ENCODE measurements around the gene ACAA1. TPM values are rescaled to one million over a fixed set of nuclear protein-coding genes. Genes with fewer than 3 reads are reported as not detected.

Gene ACAA1
- total and polyA plus RNA-seq, 2 of the 4 experiments (the other 2 are of a cell fraction): 30.8 to 62.4 TPM

DNA sequence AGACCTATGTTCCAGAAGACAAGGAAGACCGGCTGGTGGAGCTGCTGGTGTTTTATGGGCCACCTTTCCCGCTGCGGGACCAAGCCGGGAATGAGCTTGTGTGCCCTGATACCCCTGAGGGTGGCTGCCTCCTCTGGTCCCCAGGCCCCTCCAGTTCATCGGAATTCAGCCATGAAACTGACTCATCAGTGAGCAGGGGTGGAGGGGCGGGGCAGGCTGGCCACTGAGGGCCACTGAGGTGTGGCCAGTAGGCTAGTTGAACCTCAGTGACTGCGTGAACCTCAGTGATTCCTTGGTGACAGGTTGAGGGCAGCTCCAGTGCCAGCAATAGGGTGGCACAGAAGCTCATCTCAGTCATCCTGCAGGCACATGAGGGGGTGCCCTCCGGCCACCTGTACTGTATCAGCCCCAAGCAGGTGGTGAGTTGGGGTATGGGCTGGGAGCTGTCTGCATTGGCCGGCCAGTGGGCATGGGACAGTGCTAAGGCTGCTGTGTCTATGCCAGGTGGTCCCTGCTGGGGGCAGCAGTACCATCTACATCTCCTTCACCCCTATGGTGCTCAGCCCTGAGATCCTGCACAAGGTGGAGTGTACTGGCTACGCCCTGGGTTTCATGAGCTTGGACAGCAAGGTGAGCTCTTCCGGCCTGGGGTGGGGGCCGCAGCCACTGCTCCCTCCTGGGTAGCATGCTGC lies 20.3 kb downstream of the ACAA1 start:
- H3K27ac ChIP-seq (ENCODE audit: insufficient read depth, low read length): no peak overlapping the region
- no peak overlapping the region for H2BK15ac ChIP-seq (ENCODE audit: low read depth, low read length)
- H3K27me3 ChIP-seq (ENCODE audit: control insufficient read depth, insufficient read depth, low read length): peaks cover 12% of the 10 kb centered on the region
- H4K91ac ChIP-seq (ENCODE audit: insufficient read depth, low read depth, low read length): no peak overlapping the region
- ATAC-seq (ENCODE audit: low read depth) (no peak), DNase-seq (no peak)
- dilution Hi-C loops (cut with HindIII; ENCODE audit: low sequenced_read_pairs, unreplicated experiment): no loop called here
- no peak overlapping the region for H3K14ac ChIP-seq (replicated peaks; ENCODE audit: low read depth, low read length)
- no peak overlapping the region for H2AFZ ChIP-seq (replicated peaks; ENCODE audit: low read length, poor library complexity)
- H3K4me2 ChIP-seq (ENCODE audit: low read depth, low read length): no peak overlapping the region
- H4K20me1 ChIP-seq (ENCODE audit: insufficient read depth, low read length): no peaks in the 10 kb centered on the region
- POLR2A ChIA-PET (ENCODE audit: unreplicated experiment): no interaction called here
- no peak overlapping the region for H3K18ac ChIP-seq (ENCODE audit: low read depth, low read length)
- H4K5ac ChIP-seq (ENCODE audit: low read depth, low read length): no peak overlapping the region
- H3K23ac ChIP-seq (ENCODE audit: low read depth, low read length): no peak overlapping the region
- H3K4ac ChIP-seq (ENCODE audit: low read depth, low read length): no peak overlapping the region
- no peak overlapping the region for H4K8ac ChIP-seq (ENCODE audit: low read depth in 2 of 2, low read length in 2 of 2)
- H2BK20ac ChIP-seq (ENCODE audit: low read depth, low read length): no peak overlapping the region
- 0 out of 2 replicates have a peak, but pooled peaks cover 3% of the 10 kb centered on the region for H3K9me1 ChIP-seq (ENCODE audit: insufficient read depth, low read length)
- no peak overlapping the region for H2AK9ac ChIP-seq (replicated peaks; ENCODE audit: low read depth, low read length, poor library complexity)
- H2AK5ac ChIP-seq (ENCODE audit: low read depth, low read length): no peak overlapping the region
- WGBS, 2 experiments (ENCODE audit: extremely low coverage in 2 of 2, insufficient read length in 1 of 2): 89% methylated on average over 3 of the region's 12 CpGs; no CpG with 5 or more reads in 1 of the 2 experiments
- no peaks in the 10 kb centered on the region for H3K9me3 ChIP-seq (ENCODE audit: control insufficient read depth, insufficient read depth, low read length)
- TF ChIP-seq POLR2A (IDR thresholded peaks at IDR 0.05; ENCODE audit: low read depth, low read length): no peak
- TF ChIP-seq MXI1 (IDR thresholded peaks at IDR 0.05; ENCODE audit: borderline replicate concordance, low read depth, low read length): no peak
- TF ChIP-seq SMC3 (IDR thresholded peaks at IDR 0.05; ENCODE audit: low read depth, low read length): no peak
- TF ChIP-seq BHLHE40 (IDR thresholded peaks at IDR 0.05; ENCODE audit: low read depth, low read length): no peak
- TF ChIP-seq, protein P1, sequence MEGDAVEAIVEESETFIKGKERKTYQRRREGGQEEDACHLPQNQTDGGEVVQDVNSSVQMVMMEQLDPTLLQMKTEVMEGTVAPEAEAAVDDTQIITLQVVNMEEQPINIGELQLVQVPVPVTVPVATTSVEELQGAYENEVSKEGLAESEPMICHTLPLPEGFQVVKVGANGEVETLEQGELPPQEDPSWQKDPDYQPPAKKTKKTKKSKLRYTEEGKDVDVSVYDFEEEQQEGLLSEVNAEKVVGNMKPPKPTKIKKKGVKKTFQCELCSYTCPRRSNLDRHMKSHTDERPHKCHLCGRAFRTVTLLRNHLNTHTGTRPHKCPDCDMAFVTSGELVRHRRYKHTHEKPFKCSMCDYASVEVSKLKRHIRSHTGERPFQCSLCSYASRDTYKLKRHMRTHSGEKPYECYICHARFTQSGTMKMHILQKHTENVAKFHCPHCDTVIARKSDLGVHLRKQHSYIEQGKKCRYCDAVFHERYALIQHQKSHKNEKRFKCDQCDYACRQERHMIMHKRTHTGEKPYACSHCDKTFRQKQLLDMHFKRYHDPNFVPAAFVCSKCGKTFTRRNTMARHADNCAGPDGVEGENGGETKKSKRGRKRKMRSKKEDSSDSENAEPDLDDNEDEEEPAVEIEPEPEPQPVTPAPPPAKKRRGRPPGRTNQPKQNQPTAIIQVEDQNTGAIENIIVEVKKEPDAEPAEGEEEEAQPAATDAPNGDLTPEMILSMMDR (conservative IDR thresholded peaks at IDR 0.05; ENCODE audit: low read depth, low read length): no peak
- TF ChIP-seq, protein P2, sequence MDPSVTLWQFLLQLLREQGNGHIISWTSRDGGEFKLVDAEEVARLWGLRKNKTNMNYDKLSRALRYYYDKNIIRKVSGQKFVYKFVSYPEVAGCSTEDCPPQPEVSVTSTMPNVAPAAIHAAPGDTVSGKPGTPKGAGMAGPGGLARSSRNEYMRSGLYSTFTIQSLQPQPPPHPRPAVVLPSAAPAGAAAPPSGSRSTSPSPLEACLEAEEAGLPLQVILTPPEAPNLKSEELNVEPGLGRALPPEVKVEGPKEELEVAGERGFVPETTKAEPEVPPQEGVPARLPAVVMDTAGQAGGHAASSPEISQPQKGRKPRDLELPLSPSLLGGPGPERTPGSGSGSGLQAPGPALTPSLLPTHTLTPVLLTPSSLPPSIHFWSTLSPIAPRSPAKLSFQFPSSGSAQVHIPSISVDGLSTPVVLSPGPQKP (IDR thresholded peaks at IDR 0.05; ENCODE audit: borderline replicate concordance, low read depth, low read length): no peak
- TF ChIP-seq MAFK (IDR thresholded peaks at IDR 0.05; ENCODE audit: low read depth, low read length): no peak
- no peak for TF ChIP-seq CEBPB (IDR thresholded peaks at IDR 0.05; ENCODE audit: low read depth, low read length)
- TF ChIP-seq RAD21 (IDR thresholded peaks at IDR 0.05; ENCODE audit: low read length): no peak
- no peak for TF ChIP-seq CHD1 (IDR thresholded peaks at IDR 0.05; ENCODE audit: low read depth, low read length)
- no peak for TF ChIP-seq RCOR1 (IDR thresholded peaks at IDR 0.05; ENCODE audit: insufficient replicate concordance, low read length)
- TF ChIP-seq RFX5 (IDR thresholded peaks at IDR 0.05; ENCODE audit: low read depth, low read length): no peak
- TF ChIP-seq MAZ (IDR thresholded peaks at IDR 0.05; ENCODE audit: borderline replicate concordance, low read depth, low read length): no peak
- TF ChIP-seq NFE2L2 (IDR thresholded peaks at IDR 0.05; ENCODE audit: low read depth, low read length): no peak
- H3K56ac ChIP-seq (ENCODE audit: extremely low read depth, insufficient read depth, low read length): no peak overlapping the region
- H3K9ac ChIP-seq (ENCODE audit: low read depth, low read length): no peak overlapping the region
- peaks cover 7% of the 10 kb centered on the region for H3K36me3 ChIP-seq (ENCODE audit: control insufficient read depth, insufficient read depth, low read length)
- CTCF ChIA-PET: interaction anchor here (0.9 to 1.2 kb wide), 3 partner anchors 130 to 227 kb away, joined by 3 to 4 read pairs (median 4); no protein-coding TSS in a partner anchor
- no peaks in the 10 kb centered on the region for H3K79me1 ChIP-seq (ENCODE audit: low read depth in 1 of 2, low read length in 2 of 2)
- no TSS peak for BruUV-seq (replicated peaks)
- intact Hi-C loops (cut with micrococcal nuclease): no loop called here
- no peak overlapping the region for H2BK5ac ChIP-seq (ENCODE audit: low read depth, low read length, poor library complexity, severe bottlenecking)
- H3K4me1 ChIP-seq (ENCODE audit: control insufficient read depth, insufficient read depth, low read length): no peaks in the 10 kb centered on the region
- H2BK120ac ChIP-seq (ENCODE audit: low read depth, low read length): no peak overlapping the region
- in situ Hi-C loops (cut with MboI; ENCODE audit: low sequenced_read_pairs): no loop called here
- no peak overlapping the region for H3K4me3 ChIP-seq (ENCODE audit: insufficient read depth, low read depth, low read length)
